K562 (cell line): ENCODE results near the gene PITPNM3. TPM values are rescaled to one million over a fixed set of nuclear protein-coding genes. Genes with fewer than 3 reads are reported as not detected.

ENCODE experiments used
- ATAC-seq: fragments of 200-7000 bp; cut with Tn5 transposase; 3 replicates; pipeline ENCODE4 v1.9.1; 2020; ENCODE audit warnings: moderate library complexity
- BruUV-seq: library from RNA; stranded (reverse); fragments of 400-500 nt; replicated peaks from 2 replicates; lab custom pipeline; 2021; lab: Mats Ljungman, UMichigan
- CTCF ChIA-PET: fragments of 300-600 bp; formaldehyde crosslinking; extraction: SDS; loops from one replicate; lab custom pipeline; 2021; ENCODE audit warnings: low intra/inter-chr PET ratio; lab: Yijun Ruan, JAX
- POLR2A ChIA-PET: fragments of 300-600, 350-650 bp; sonication (Branson Sonifier 250); formaldehyde crosslinking; extraction: SDS; loops from one replicate; lab custom pipeline; 2021; ENCODE audit warnings: antibody characterized with exemption, inconsistent platforms; lab: Yijun Ruan, JAX
- DNase-seq, 4 experiments: peaks; one replicate each; pipeline versions ENCODE4 v3.0.0 to v3.0.0-alpha.2; 2011 to 2018; ENCODE audit warnings: low spot score in 3 of 4, mixed read lengths in 3 of 4; ENCODE audit errors: extremely low read depth in 1 of 4
- FAIRE-seq: peaks from 2 replicates; lab custom pipeline; 2011; peaks lifted over from hg19 to GRCh38; lab: Jason Lieb, UNC
- H2AFZ ChIP-seq: 2 replicates; pipeline ENCODE4 v1.6.0; 2011; ENCODE audit warnings: low read depth, low read length, control low read depth, inconsistent platforms
- H3K27ac ChIP-seq: fragments of 200-600 bp; 3 replicates; pipeline ENCODE4 v1.8.0; 2011; ENCODE audit warnings: low read depth, mild to moderate bottlenecking, control low read depth, inconsistent platforms, low read length, moderate library complexity, mixed read lengths; ENCODE audit errors: extremely low read depth
- H3K27me3 ChIP-seq, 2 experiments: fragments of 300-600 bp in 1 of 2; 2 replicates in 1 of 2; 3 replicates in 1 of 2; pipeline versions ENCODE4 v1.6.0 to v1.8.0; 2011; ENCODE audit warnings: inconsistent platforms in 2 of 2, low read length in 2 of 2, mild to moderate bottlenecking in 1 of 2, mixed read lengths in 1 of 2, moderate library complexity in 1 of 2; ENCODE audit not compliant: control insufficient read depth in 2 of 2, insufficient read depth in 2 of 2
- H3K36me3 ChIP-seq: fragments of 300-600 bp; 3 replicates; pipeline ENCODE4 v1.8.0; 2011; ENCODE audit warnings: mild to moderate bottlenecking, low read length, inconsistent platforms; ENCODE audit not compliant: control insufficient read depth, insufficient read depth
- H3K4me1 ChIP-seq, 2 experiments: fragments of 200-600 bp in 1 of 2; replicated peaks in 1 of 2; 2 replicates in 1 of 2; 3 replicates in 1 of 2; pipeline versions ENCODE4 v1.5.1 to v1.8.0; 2011; ENCODE audit warnings: inconsistent platforms in 2 of 2, low read length in 2 of 2, mild to moderate bottlenecking in 1 of 2, mixed read lengths in 1 of 2, moderate library complexity in 1 of 2; ENCODE audit not compliant: control insufficient read depth in 2 of 2, insufficient read depth in 2 of 2
- H3K4me2 ChIP-seq: 2 replicates; pipeline ENCODE4 v1.6.1; 2011; ENCODE audit warnings: low read length, control low read depth, inconsistent platforms, mixed read lengths; ENCODE audit not compliant: insufficient read depth
- H3K4me3 ChIP-seq: fragments of 200-600 bp; sonication (generic), shearing (Covaris generic); 2 replicates; pipeline ENCODE4 v1.5.1; 2016; ENCODE audit warnings: control low read depth, inconsistent platforms
- H3K79me2 ChIP-seq: fragments of 200-600 bp; 3 replicates; pipeline ENCODE4 v1.8.0; 2011; ENCODE audit warnings: low read length, inconsistent platforms; ENCODE audit not compliant: control insufficient read depth, insufficient read depth
- H3K9ac ChIP-seq, 2 experiments: 2 replicates each; pipeline versions ENCODE4 v1.6.0 to v1.6.1; 2011; ENCODE audit warnings: low read depth in 2 of 2, low read length in 2 of 2, control low read depth in 1 of 2, inconsistent platforms in 1 of 2, mild to moderate bottlenecking in 1 of 2, mixed read lengths in 1 of 2; ENCODE audit not compliant: insufficient read depth in 1 of 2
- H3K9me1 ChIP-seq: one replicate; pipeline ENCODE4 v1.6.0; 2011; ENCODE audit warnings: inconsistent platforms, mild to moderate bottlenecking, low read length, moderate library complexity; ENCODE audit not compliant: control insufficient read depth, insufficient read depth
- H3K9me3 ChIP-seq: replicated peaks from 2 replicates; pipeline ENCODE4 v1.5.1; 2011; ENCODE audit warnings: low read depth, low read length, inconsistent platforms; ENCODE audit not compliant: control insufficient read depth, insufficient read depth
- H4K20me1 ChIP-seq: replicated peaks from 2 replicates; pipeline ENCODE4 v1.6.1; 2011; ENCODE audit warnings: low read length, inconsistent platforms, mixed read lengths; ENCODE audit not compliant: control insufficient read depth, insufficient read depth
- ATF4 ChIP-seq: fragments of 450-650 bp; formaldehyde crosslinking; IDR thresholded peaks from 2 replicates; pipeline ENCODE4 v1.4.0; 2022; ENCODE audit warnings: mild to moderate bottlenecking, moderate library complexity
- BRF2 ChIP-seq: IDR thresholded peaks from 3 replicates; pipeline ENCODE4 v1.6.1; 2011; ENCODE audit warnings: borderline replicate concordance, mild to moderate bottlenecking; ENCODE audit not compliant: insufficient read length, insufficient read depth
- ILF3 ChIP-seq: fragments of 450-650 bp; IDR thresholded peaks from 2 replicates; pipeline ENCODE4 v1.6.1; 2018; ENCODE audit warnings: antibody characterized with exemption, mild to moderate bottlenecking, moderate library complexity, borderline replicate concordance
- MLLT1 ChIP-seq, 2 experiments: fragments of 450-650 bp; IDR thresholded peaks; 2 replicates each; pipeline ENCODE4 v1.6.1; 2016
- POLR2AphosphoS5 ChIP-seq: IDR thresholded peaks from 2 replicates; pipeline ENCODE4 v1.6.1; 2011; ENCODE audit warnings: mild to moderate bottlenecking, low read depth, low read length, moderate library complexity; ENCODE audit not compliant: control insufficient read depth, insufficient read depth
- STAT6 ChIP-seq: sonication (generic); formaldehyde crosslinking; IDR thresholded peaks from 2 replicates; pipeline ENCODE4 v1.8.1; 2023; ENCODE audit warnings: mild to moderate bottlenecking, missing genetic modification reagents
- WGBS: fragments of 100-300 bp; shearing (Covaris generic); methylation state at CpG from one replicate; pipeline ENCODE4 v1.1.6; 2016; ENCODE audit warnings: low coverage, mixed read lengths; ENCODE audit not compliant: insufficient coverage; ENCODE audit errors: missing lambda C conversion rate; 5-methylcytosine and 5-hydroxymethylcytosine counted together
- in situ Hi-C: fragments of 300-500 bp; cut with MboI; formaldehyde crosslinking; loops from 4 replicates; pipeline ENCODE4 v1.15.0; 2018; ENCODE audit warnings: inconsistent platforms, mixed read lengths
- intact Hi-C: fragments of 100-400 bp; cut with micrococcal nuclease; formaldehyde crosslinking; loops from 2 replicates; pipeline ENCODE4 v1.14.2; 2022
- polyA plus RNA-seq, 8 experiments: library from polyadenylated mRNA; depleted of rRNA in 4 of 8; stranded (reverse) in 5 of 8; unstranded in 3 of 8; fragments of >200 nt; fragmentation: Nextera tagmentation in 2 of 8; fragmentation: Illumina TruSeq in 1 of 8; extraction: Ambion mirVana in 2 of 8; extraction: Trizol in 1 of 8; gene quantifications; 2 replicates each; pipeline versions ENCODE4 v1.2.1 to v1.2.3, GENCODE V29; 2011 to 2014; ENCODE audit warnings: inconsistent platforms in 1 of 8, missing spikeins in 1 of 8
- total RNA-seq, 7 experiments: library from RNA; depleted of rRNA in 6 of 7; stranded (reverse); fragments of >200 nt in 6 of 7; fragmentation: Illumina TruSeq in 2 of 7; extraction: Trizol in 2 of 7; gene quantifications; 2 replicates each; pipeline versions ENCODE4 v1.2.1 to v1.2.3, GENCODE V29; 2011 to 2021; ENCODE audit warnings: low replicate concordance in 1 of 7

PITPNM3 gene
- total and polyA plus RNA-seq, 9 of the 15 experiments (the other 6 are each of a cell fraction or from before 2014, with no cell fraction given), result 0.14 to 0.38 (median 0.22) TPM; not detected in 2

GRCh38 chr17:6548578-6549330 is 7.6 kb downstream of the PITPNM3 start:
- no peak for DNase-seq
- Histone ChIP-seq H3K79me2 (no peaks in the 10 kb centered on the region), H2AFZ (no peak overlapping the region), H3K27me3 (peaks cover 0 to 38% of the 10 kb centered on the region in 2 experiments; a peak in 1 of 5 replicates), H3K4me3 (no peak overlapping the region), H3K27ac (no peak overlapping the region), H3K36me3 (no peaks in the 10 kb centered on the region), H4K20me1 (no peaks in the 10 kb centered on the region), H3K9ac (no peak overlapping the region), H3K4me2 (no peak overlapping the region), H3K9me3 (no peaks in the 10 kb centered on the region), H3K4me1 (no peaks in the 10 kb centered on the region; a peak in 1 of 5 replicates), H3K9me1 (no peaks in the 10 kb centered on the region)
- TF ChIP-seq POLR2AphosphoS5 (no peak), MLLT1 (IDR thresholded peaks at IDR 0.05) (no peak), STAT6 (CRISPR knock-in tag) (no peak), BRF2 (no peak), ILF3 (no peak), ATF4 (CRISPR knock-in tag) (no peak)
- no TSS peak for BruUV-seq
- WGBS, result 4% methylated on average over 7 of the region's 11 CpGs
- ATAC-seq, result no peak; the same call in 2 of the 3 replicates
- ChIA-PET POLR2A (interaction anchor here (0.6 kb wide), 1 partner anchor 12 kb away, joined by 3 read pairs; no protein-coding TSS in a partner anchor), CTCF (no interaction called here)
- no peak for FAIRE-seq
- in situ Hi-C loops (no loop called here), intact Hi-C loops (no loop called here)
